H1 (cell line): ENCODE data around the gene SSC5D. TPM values are rescaled to one million over a fixed set of nuclear protein-coding genes. Genes with fewer than 3 reads are reported as not detected.

Experiments
- EZH2 ChIP-seq: fragments of 200-600 bp; sonication (generic); IDR thresholded peaks from 2 replicates; pipeline ENCODE4 v1.7.1; 2012; ENCODE audit warnings: low read depth, mild to moderate bottlenecking, moderate library complexity, low read length, inconsistent platforms; ENCODE audit not compliant: severe bottlenecking
- JUND ChIP-seq: IDR thresholded peaks from 2 replicates; pipeline ENCODE4 v1.6.1; 2011; ENCODE audit warnings: mild to moderate bottlenecking, improper control_type of control experiment, low read length
- SAP30 ChIP-seq: fragments of 300-600 bp; sonication (generic); IDR thresholded peaks from 2 replicates; pipeline ENCODE4 v1.7.1; 2012; ENCODE audit warnings: low read length, moderate library complexity, mild to moderate bottlenecking, inconsistent platforms; ENCODE audit not compliant: insufficient read depth, insufficient replicate concordance
- TAF7 ChIP-seq: optimal IDR thresholded peaks from 2 replicates; pipeline ENCODE3; 2011; ENCODE audit warnings: low read depth, mild to moderate bottlenecking, inconsistent platforms, low read length, moderate library complexity, borderline replicate concordance
- TBP ChIP-seq: IDR thresholded peaks from 2 replicates; pipeline ENCODE4 v1.6.1; 2011; ENCODE audit warnings: low read depth, low read length, improper control_type of control experiment
- polyA plus RNA-seq, 7 experiments: library from polyadenylated mRNA; depleted of rRNA in 3 of 7; stranded (reverse) in 5 of 7; unstranded in 2 of 7; fragments of >200 nt in 5 of 7; fragments of 200-250 nt in 2 of 7; gene quantifications; 1 replicate in 5 of 7; 2 replicates in 1 of 7; 4 replicates in 1 of 7; pipeline versions ENCODE4 v1.2.1 to v1.2.3, GENCODE V29; 2011 to 2013; ENCODE audit warnings: missing spikeins in 2 of 7, mixed read lengths in 2 of 7
- total RNA-seq: library from RNA; stranded (reverse); fragmentation: NEBNext Ultra II Directional; extraction: Animal tissue kit (Norgen Biotek cat#: 25700); gene quantifications from 2 replicates; pipeline ENCODE4 v1.2.1, GENCODE V29; 2021

SSC5D gene
- total and polyA plus RNA-seq, 2 of the 8 experiments (the other 6 are each of a cell fraction or from before 2014, with no cell fraction given) = 0.39 to 1.7 TPM

DNA sequence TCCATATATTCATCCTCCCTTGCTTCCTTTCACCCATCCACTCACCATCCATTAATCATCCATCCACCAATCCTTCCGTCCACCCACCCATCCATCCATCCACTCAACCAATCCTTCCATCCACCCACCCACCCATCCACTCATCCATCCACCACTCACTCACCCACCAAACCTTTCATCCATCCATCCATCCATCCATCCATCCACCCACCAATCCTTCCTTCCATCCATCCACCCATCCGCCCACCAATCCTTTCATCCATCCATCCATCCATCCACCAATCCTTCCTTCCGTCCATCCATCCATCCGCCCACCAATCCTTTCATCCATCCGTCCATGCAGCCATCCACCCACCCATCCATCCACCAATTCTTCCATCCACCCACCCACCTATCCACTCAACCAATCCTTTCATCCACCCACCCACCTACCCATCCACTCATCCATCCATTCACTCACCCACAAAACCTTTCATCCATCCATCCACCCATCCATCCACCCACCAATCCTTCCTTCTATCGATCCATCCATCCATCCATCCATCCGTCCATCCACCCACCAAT lies 54.1 kb downstream of the SSC5D start (continued):
- TF ChIP-seq SAP30 (no peak), EZH2 (no peak), TBP (no peak), JUND (no peak), TAF7 (no peak)
